ENCODE measurements around the gene BLOC1S5.

The BLOC1S5 gene

DNA sequence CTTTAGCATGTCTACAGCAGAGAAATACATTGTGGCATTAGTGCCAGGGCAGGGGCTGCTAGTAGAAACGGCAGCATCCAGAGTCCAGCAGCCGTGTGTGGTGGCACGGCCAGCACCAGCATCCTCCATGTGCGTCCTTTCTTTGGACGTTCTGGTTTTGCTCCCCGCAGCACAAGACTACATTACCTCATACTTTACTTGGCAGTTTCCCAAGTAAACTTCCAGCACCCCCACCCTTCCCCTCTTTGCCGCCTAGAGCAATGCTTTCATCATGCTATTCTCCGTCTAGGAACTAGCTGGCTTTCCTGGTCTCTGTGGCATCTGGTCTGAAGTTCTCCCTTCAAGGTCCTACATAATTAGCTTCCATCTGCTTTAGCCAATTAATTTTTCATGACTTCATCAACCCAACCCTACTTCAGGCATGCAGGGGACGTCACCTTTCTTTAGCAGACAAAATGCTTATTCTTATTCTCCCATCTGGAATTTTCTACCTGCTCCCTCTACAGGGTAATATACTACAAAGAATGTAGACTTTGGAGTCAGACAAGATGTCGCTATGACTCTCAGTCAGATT, 67.6 kb downstream of the BLOC1S5 start:
- H3K27ac ChIP-seq (ENCODE audit: low read length): no peak overlapping the region
- no peak overlapping the region for H2AFZ ChIP-seq (ENCODE audit: low read length)
- no peaks in the 10 kb centered on the region for H3K27me3 ChIP-seq (replicated peaks; ENCODE audit: insufficient read depth, low read length)
- peaks cover 17% of the 10 kb centered on the region for H3K79me2 ChIP-seq (ENCODE audit: low read length)
- no peak overlapping the region for H3K4me2 ChIP-seq (ENCODE audit: low read depth, low read length)
- H3K9me2 ChIP-seq (replicated peaks; ENCODE audit: insufficient read depth, low read length): no peaks in the 10 kb centered on the region
- H3K9ac ChIP-seq (ENCODE audit: low read length): no peak overlapping the region
- no peaks in the 10 kb centered on the region for H3K36me3 ChIP-seq (replicated peaks; ENCODE audit: insufficient read depth, low read length)
- no peak overlapping the region for H3K4me3 ChIP-seq (ENCODE audit: low read length)
- H4K20me1 ChIP-seq (ENCODE audit: insufficient read depth, low read length): no peaks in the 10 kb centered on the region
- H3F3A ChIP-seq (ENCODE audit: insufficient read depth, low read length): peaks cover 4% of the 10 kb centered on the region; the same call in 1 of the 2 replicates
- no peak for TF ChIP-seq EZH2phosphoT487 (IDR thresholded peaks at IDR 0.05; ENCODE audit: low read length)
- TF ChIP-seq, protein P1, sequence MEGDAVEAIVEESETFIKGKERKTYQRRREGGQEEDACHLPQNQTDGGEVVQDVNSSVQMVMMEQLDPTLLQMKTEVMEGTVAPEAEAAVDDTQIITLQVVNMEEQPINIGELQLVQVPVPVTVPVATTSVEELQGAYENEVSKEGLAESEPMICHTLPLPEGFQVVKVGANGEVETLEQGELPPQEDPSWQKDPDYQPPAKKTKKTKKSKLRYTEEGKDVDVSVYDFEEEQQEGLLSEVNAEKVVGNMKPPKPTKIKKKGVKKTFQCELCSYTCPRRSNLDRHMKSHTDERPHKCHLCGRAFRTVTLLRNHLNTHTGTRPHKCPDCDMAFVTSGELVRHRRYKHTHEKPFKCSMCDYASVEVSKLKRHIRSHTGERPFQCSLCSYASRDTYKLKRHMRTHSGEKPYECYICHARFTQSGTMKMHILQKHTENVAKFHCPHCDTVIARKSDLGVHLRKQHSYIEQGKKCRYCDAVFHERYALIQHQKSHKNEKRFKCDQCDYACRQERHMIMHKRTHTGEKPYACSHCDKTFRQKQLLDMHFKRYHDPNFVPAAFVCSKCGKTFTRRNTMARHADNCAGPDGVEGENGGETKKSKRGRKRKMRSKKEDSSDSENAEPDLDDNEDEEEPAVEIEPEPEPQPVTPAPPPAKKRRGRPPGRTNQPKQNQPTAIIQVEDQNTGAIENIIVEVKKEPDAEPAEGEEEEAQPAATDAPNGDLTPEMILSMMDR (IDR thresholded peaks at IDR 0.05; ENCODE audit: low read length): no peak
- no peak for TF ChIP-seq EZH2 (optimal IDR thresholded peaks at IDR 0.05; ENCODE audit: low read depth, low read length)
- peaks cover 9% of the 10 kb centered on the region for H3K4me1 ChIP-seq (ENCODE audit: low read length)
- no peak for DNase-seq
- H3K9me3 ChIP-seq (replicated peaks; ENCODE audit: insufficient read depth, low read length): no peaks in the 10 kb centered on the region

DNA sequence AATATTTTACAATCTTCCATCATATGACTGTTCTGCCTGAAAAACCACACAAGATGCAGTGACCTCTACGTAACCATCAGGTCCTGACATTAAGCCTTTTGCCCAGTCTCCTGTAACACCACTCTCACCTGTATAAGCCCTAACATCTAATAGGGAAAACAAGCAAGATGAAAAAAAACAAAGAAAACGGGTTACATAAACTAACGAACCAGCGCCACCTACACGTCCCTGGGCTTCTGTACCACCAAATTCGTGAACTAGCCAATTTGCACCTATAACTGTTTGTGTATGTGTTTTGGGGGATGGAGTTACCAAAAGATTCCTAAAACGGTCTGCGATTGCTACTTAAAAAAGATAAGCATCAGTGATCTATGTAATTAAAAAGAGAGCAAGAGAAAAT, 70.2 kb downstream of the BLOC1S5 start:
- H3F3A ChIP-seq (ENCODE audit: insufficient read depth, low read length): peaks cover 4% of the 10 kb centered on the region; the same call in 1 of the 2 replicates
- no peaks in the 10 kb centered on the region for H3K36me3 ChIP-seq (replicated peaks; ENCODE audit: insufficient read depth, low read length)
- H3K79me2 ChIP-seq (ENCODE audit: low read length): peaks cover 33% of the 10 kb centered on the region
- no peak overlapping the region for H3K9ac ChIP-seq (ENCODE audit: low read length)
- no peak overlapping the region for H3K27ac ChIP-seq (ENCODE audit: low read length)
- H3K4me1 ChIP-seq (ENCODE audit: low read length): peaks cover 23% of the 10 kb centered on the region
- peak; percentile 66 for DNase-seq
- H3K9me2 ChIP-seq (replicated peaks; ENCODE audit: insufficient read depth, low read length): no peaks in the 10 kb centered on the region
- H3K4me2 ChIP-seq (ENCODE audit: low read depth, low read length): no peak overlapping the region
- H3K27me3 ChIP-seq (replicated peaks; ENCODE audit: insufficient read depth, low read length): no peaks in the 10 kb centered on the region
- TF ChIP-seq EZH2phosphoT487 (IDR thresholded peaks at IDR 0.05; ENCODE audit: low read length) (no peak), EZH2 (optimal IDR thresholded peaks at IDR 0.05; ENCODE audit: low read depth, low read length) (no peak)
- TF ChIP-seq, protein P1 (IDR thresholded peaks at IDR 0.05; ENCODE audit: low read length): peak; percentile 73
- no peak overlapping the region for H3K4me3 ChIP-seq (ENCODE audit: low read length)
- no peak overlapping the region for H2AFZ ChIP-seq (ENCODE audit: low read length)
- no peaks in the 10 kb centered on the region for H4K20me1 ChIP-seq (ENCODE audit: insufficient read depth, low read length)
- H3K9me3 ChIP-seq (replicated peaks; ENCODE audit: insufficient read depth, low read length): no peaks in the 10 kb centered on the region

DNA sequence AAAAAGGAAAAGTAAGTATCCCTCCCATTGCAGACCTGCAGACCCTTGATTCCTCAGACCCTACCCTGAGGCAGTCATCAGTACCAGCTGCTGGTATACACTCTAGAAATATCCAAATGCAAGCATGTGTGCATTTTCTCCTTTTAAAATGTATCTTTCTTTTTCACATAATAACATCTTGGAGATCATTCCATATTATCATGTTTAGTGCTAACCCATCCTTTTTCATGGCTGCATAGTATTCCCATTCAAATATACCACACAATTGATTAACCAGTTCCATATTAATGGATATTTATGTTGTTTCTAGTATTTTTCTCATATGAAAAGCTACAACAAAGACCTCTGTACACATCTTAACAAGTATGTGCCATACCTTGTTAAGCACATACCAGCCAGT, 70.8 kb downstream of the BLOC1S5 start:
- no peaks in the 10 kb centered on the region for H3K9me2 ChIP-seq (replicated peaks; ENCODE audit: insufficient read depth, low read length)

More for the DNA sequence above, 70.8 kb downstream of the BLOC1S5 start:
- TF ChIP-seq, protein P1 (IDR thresholded peaks at IDR 0.05; ENCODE audit: low read length): no peak
- no peak for TF ChIP-seq EZH2phosphoT487 (IDR thresholded peaks at IDR 0.05; ENCODE audit: low read length)
- TF ChIP-seq EZH2 (optimal IDR thresholded peaks at IDR 0.05; ENCODE audit: low read depth, low read length): no peak
- Histone ChIP-seq H3F3A (ENCODE audit: insufficient read depth, low read length) (peaks cover 4% of the 10 kb centered on the region; the same call in 1 of the 2 replicates), H3K9ac (ENCODE audit: low read length) (no peak overlapping the region), H3K27me3 (replicated peaks; ENCODE audit: insufficient read depth, low read length) (no peaks in the 10 kb centered on the region), H3K36me3 (replicated peaks; ENCODE audit: insufficient read depth, low read length) (no peaks in the 10 kb centered on the region), H3K79me2 (ENCODE audit: low read length) (peaks cover 33% of the 10 kb centered on the region), H3K4me1 (ENCODE audit: low read length) (peaks cover 23% of the 10 kb centered on the region), H2AFZ (ENCODE audit: low read length) (no peak overlapping the region), H3K4me2 (ENCODE audit: low read depth, low read length) (no peak overlapping the region), H4K20me1 (ENCODE audit: insufficient read depth, low read length) (no peaks in the 10 kb centered on the region), H3K4me3 (ENCODE audit: low read length) (no peak overlapping the region), H3K27ac (ENCODE audit: low read length) (no peak overlapping the region), H3K9me3 (replicated peaks; ENCODE audit: insufficient read depth, low read length) (no peaks in the 10 kb centered on the region)
- DNase-seq: no peak
